ENCODE data around the gene TIAL1. TPM values are rescaled to one million over a fixed set of nuclear protein-coding genes. Genes with fewer than 3 reads are reported as not detected.

The TIAL1 gene
- total and polyA plus RNA-seq, 2 experiments from 2014 or later: 92.6 to 131 TPM

GRCh38 chr10:119555178-119555784 lies 41.5 kb downstream of the TIAL1 start (continued):
- TF ChIP-seq ZNF462 (CRISPR knock-in tag; IDR thresholded peaks at IDR 0.05): no peak

GRCh38 chr10:119550827-119551226 lies 45.9 kb downstream of the TIAL1 start:
- Histone ChIP-seq H3K36me3 (ENCODE audit: insufficient read depth) (no peaks in the 10 kb centered on the region), H4K20me1 (replicated peaks; ENCODE audit: insufficient read depth) (no peaks in the 10 kb centered on the region), H3K79me2 (replicated peaks; ENCODE audit: insufficient read depth) (no peaks in the 10 kb centered on the region), H3F3A (replicated peaks; ENCODE audit: low read depth) (no peaks in the 10 kb centered on the region), H3K27ac (ENCODE audit: low read depth) (no peak overlapping the region), H3K4me2 (no peak overlapping the region), H3K27me3 (ENCODE audit: insufficient read depth) (0 out of 2 replicates have a peak, but pooled peaks cover 3% of the 10 kb centered on the region), H3K4me3 (no peak overlapping the region), H2AFZ (no peak overlapping the region), H3K9me2 (ENCODE audit: insufficient read depth) (no peaks in the 10 kb centered on the region), H3K4me1 (ENCODE audit: insufficient read depth) (no peaks in the 10 kb centered on the region)
- Mint-ChIP-seq H3K4me1 (peaks cover 3% of the 10 kb centered on the region; the same call in 1 of the 3 replicates), H3K27me3 (ENCODE audit: insufficient read depth, low read depth, poor library complexity) (peaks cover 10% of the 10 kb centered on the region), H3K4me3 (no peak overlapping the region), H3K36me3 (ENCODE audit: low read depth) (no peaks in the 10 kb centered on the region), H3K27ac (no peak overlapping the region), H3K9me3 (no peaks in the 10 kb centered on the region; the same call in 2 of the 3 replicates)
- TF ChIP-seq ZNF114 (CRISPR knock-in tag; IDR thresholded peaks at IDR 0.05) (no peak), ZNF462 (CRISPR knock-in tag; IDR thresholded peaks at IDR 0.05) (no peak), REST (IDR thresholded peaks at IDR 0.05; ENCODE audit: unreplicated experiment) (no peak), ZNF331 (CRISPR knock-in tag; IDR thresholded peaks at IDR 0.05; ENCODE audit: low read depth) (no peak), STAT1 (IDR thresholded peaks at IDR 0.05; ENCODE audit: unreplicated experiment) (no peak)
- DNase-seq (ENCODE audit: low spot score) (no peak), ATAC-seq (no peak)
